ENCODE data around the gene MED8. TPM values are rescaled to one million over a fixed set of nuclear protein-coding genes. Genes with fewer than 3 reads are reported as not detected.
A peak's percentile ranks its signal among the peaks of the same experiment; 100 is the strongest.

The MED8 gene
- total and polyA plus RNA-seq, 9 of the 15 experiments (the other 6 are each of a cell fraction or from before 2014, with no cell fraction given), result 23.0 to 120 (median 56.4) TPM

- TF ChIP-seq FOXJ2 (tag; IDR thresholded peaks at IDR 0.05), result no peak
- no peak for TF ChIP-seq E2F5 (CRISPR knock-in tag; IDR thresholded peaks at IDR 0.05)
- no peak for TF ChIP-seq ILK (tag; IDR thresholded peaks at IDR 0.05; ENCODE audit: borderline replicate concordance, low read depth)
- TF ChIP-seq TFE3 (CRISPR knock-in tag; IDR thresholded peaks at IDR 0.05), result no peak
- no peak for TF ChIP-seq KDM1A (IDR thresholded peaks at IDR 0.05)
- no peak for TF ChIP-seq SRSF1 (IDR thresholded peaks at IDR 0.05; ENCODE audit: low read depth, low read length)
- no peak for TF ChIP-seq TSC22D4 (tag; IDR thresholded peaks at IDR 0.05)
- TF ChIP-seq ZBTB2 (IDR thresholded peaks at IDR 0.05), result no peak
- TF ChIP-seq NR2C2 (CRISPR knock-in tag; IDR thresholded peaks at IDR 0.05), result 0 out of 2 replicates have a peak, but pooled peaks have one; percentile 38
- no peak for TF ChIP-seq NR2C2 (tag; IDR thresholded peaks at IDR 0.05)
- TF ChIP-seq TARDBP (IDR thresholded peaks at IDR 0.05), result no peak
- no peak for TF ChIP-seq XRCC4 (IDR thresholded peaks at IDR 0.05; ENCODE audit: extremely low read depth, insufficient read depth, insufficient read length)
- no peak for TF ChIP-seq TAF9B (IDR thresholded peaks at IDR 0.05; ENCODE audit: partially characterized antibody)
- no peak for TF ChIP-seq KAT7 (CRISPR knock-in tag; IDR thresholded peaks at IDR 0.05; ENCODE audit: borderline replicate concordance)
- no peak for TF ChIP-seq PTTG1 (tag; IDR thresholded peaks at IDR 0.05; ENCODE audit: low read depth)
- TF ChIP-seq PCBP2 (IDR thresholded peaks at IDR 0.05; ENCODE audit: low read depth, low read length, poor library complexity, severe bottlenecking), result no peak
- TF ChIP-seq, protein P1, sequence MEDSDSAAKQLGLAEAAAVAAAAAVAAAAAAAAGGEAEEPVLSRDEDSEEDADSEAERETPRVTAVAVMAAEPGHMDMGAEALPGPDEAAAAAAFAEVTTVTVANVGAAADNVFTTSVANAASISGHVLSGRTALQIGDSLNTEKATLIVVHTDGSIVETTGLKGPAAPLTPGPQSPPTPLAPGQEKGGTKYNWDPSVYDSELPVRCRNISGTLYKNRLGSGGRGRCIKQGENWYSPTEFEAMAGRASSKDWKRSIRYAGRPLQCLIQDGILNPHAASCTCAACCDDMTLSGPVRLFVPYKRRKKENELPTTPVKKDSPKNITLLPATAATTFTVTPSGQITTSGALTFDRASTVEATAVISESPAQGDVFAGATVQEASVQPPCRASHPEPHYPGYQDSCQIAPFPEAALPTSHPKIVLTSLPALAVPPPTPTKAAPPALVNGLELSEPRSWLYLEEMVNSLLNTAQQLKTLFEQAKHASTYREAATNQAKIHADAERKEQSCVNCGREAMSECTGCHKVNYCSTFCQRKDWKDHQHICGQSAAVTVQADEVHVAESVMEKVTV (CRISPR knock-in tag; IDR thresholded peaks at IDR 0.05), result no peak
- no peak for TF ChIP-seq RBBP5 (IDR thresholded peaks at IDR 0.05; ENCODE audit: borderline replicate concordance, insufficient read depth, low read length, poor library complexity, severe bottlenecking)
- peak; percentile 47; the same call in 1 of the 2 replicates for TF ChIP-seq TFAP4 (CRISPR knock-in tag; IDR thresholded peaks at IDR 0.05; ENCODE audit: borderline replicate concordance)
- TF ChIP-seq NCOR1 (IDR thresholded peaks at IDR 0.05), result no peak
Measured at GRCh38 chr1:43358746-43359693, 30.6 kb downstream of the MED8 start, which contains the start of gene CDC20 (continued).
